ENCODE data around the gene CEP131. TPM values are rescaled to one million over a fixed set of nuclear protein-coding genes. Genes with fewer than 3 reads are reported as not detected.
A peak's percentile ranks its signal among the peaks of the same experiment; 100 is the strongest.
"Not testable (repeated sequence)": the region's sequence is repeated elsewhere in the genome, so short reads cannot be mapped to it uniquely, and the experiment has no call there.

Gene CEP131
- total RNA-seq, 1 experiment from 2014 or later = 5.1 TPM

DNA sequence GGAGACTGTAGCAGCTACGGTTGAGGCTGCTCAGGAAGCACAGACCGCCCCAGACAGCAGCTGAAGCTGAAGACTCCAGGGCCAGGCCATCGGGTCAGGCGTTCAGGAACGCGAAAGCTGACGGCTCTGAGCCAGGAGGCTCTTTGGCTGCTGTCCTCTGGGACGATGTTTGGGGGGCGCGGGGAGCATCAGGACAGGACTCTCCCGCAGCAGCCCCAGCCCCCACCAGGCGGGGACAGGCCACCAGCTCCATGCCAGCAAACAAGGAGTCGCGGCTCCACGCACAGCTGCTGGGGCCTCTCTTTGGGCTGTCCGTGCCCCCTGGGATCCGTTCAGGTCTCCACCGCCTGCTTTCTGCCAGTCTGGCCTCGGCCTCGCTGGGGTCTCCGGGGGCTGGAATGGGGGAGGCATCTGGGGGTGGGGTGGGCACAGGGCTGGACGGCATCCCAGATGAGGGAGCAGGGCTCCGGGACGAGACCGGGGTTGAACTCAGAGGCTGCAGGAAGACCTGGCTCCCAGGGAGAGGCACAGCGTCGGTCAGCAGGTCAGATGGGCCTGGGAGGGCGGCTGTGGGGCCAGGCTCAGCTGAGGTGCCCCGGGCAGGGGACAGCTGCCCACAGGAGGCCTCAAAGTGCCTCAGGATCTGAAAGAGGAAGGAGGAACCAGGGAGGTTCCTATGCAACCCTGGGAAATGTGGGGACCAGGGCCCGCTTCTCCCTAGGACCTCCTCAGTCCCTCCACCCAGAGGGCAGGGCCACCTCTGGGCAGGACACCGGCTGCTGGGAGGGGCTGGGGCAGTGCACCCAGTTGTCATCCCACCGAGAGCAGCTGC is 6.3 kb upstream of the CEP131 start:
- Histone ChIP-seq H3K79me2 (ENCODE audit: low read length) (no peaks in the 10 kb centered on the region), H4K20me1 (ENCODE audit: insufficient read depth, low read depth, low read length) (no peaks in the 10 kb centered on the region), H3K9ac (ENCODE audit: low read length) (no peak overlapping the region), H3K36me3 (ENCODE audit: insufficient read depth, low read length) (no peaks in the 10 kb centered on the region), H3K9me2 (replicated peaks; ENCODE audit: insufficient read depth, low read length) (no peaks in the 10 kb centered on the region), H2AFZ (ENCODE audit: low read length) (no peak overlapping the region), H3K4me1 (ENCODE audit: low read length) (no peaks in the 10 kb centered on the region), H3K4me2 (ENCODE audit: low read depth, low read length, poor library complexity, severe bottlenecking) (no peak overlapping the region), H3K27ac (ENCODE audit: low read length) (no peak overlapping the region), H3K4me3 (ENCODE audit: low read length) (no peak overlapping the region), H3K9me3 (ENCODE audit: low read length) (no peaks in the 10 kb centered on the region), H3K27me3 (ENCODE audit: low read length) (no peaks in the 10 kb centered on the region)
- DNase-seq = no peak

DNA sequence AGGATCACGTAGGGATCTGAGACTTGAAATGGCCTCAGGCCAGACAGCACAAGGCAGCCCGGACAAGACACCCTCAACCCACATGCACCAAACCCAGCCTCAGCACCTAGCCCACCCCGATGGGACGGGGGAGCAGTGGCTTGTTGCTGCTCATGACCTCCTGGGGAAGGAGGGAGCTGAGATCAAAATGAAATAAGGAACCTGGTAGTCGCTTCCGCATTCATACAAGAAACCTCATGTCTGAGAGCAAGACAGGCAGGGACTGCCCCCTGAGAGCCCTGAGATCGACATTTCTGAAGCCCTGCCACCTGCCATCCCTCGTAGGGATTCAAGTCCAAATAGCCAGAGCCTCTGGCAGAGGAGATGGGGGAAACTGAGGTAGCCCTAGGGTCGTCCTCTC is 5.7 kb upstream of the CEP131 start:
- Histone ChIP-seq H2AFZ (ENCODE audit: low read length) (no peak overlapping the region), H3K4me2 (ENCODE audit: low read depth, low read length, poor library complexity, severe bottlenecking) (no peak overlapping the region), H3K36me3 (ENCODE audit: insufficient read depth, low read length) (no peaks in the 10 kb centered on the region), H3K27me3 (ENCODE audit: low read length) (no peaks in the 10 kb centered on the region), H3K9ac (ENCODE audit: low read length) (no peak overlapping the region), H3K27ac (ENCODE audit: low read length) (no peak overlapping the region), H3K9me2 (replicated peaks; ENCODE audit: insufficient read depth, low read length) (no peaks in the 10 kb centered on the region), H3K4me3 (ENCODE audit: low read length) (no peak overlapping the region), H3K79me2 (ENCODE audit: low read length) (no peaks in the 10 kb centered on the region), H3K9me3 (ENCODE audit: low read length) (no peaks in the 10 kb centered on the region), H3K4me1 (ENCODE audit: low read length) (no peaks in the 10 kb centered on the region), H4K20me1 (ENCODE audit: insufficient read depth, low read depth, low read length) (no peaks in the 10 kb centered on the region)
- no peak for DNase-seq

DNA sequence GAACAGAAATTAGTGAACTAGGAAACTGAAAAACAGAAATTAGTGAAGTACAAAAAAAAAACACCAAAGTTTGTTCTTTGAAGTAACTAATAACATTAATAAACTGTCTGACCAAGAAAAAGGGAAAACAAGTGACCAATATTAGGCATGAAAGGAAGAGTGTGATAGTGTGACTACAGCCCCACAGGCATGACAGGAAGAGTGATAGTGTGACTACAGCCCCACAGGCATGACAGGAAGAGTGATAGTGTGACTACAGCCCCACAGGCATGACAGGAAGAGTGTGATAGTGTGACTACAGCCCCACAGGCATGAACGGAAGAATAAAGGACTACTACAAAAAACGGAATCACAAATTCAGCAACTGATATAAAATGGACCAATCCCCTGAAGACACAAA is 4.9 kb upstream of the CEP131 start:
- not testable (repeated sequence) for H3K27ac ChIP-seq (ENCODE audit: low read length); H3K9me3 ChIP-seq (ENCODE audit: low read length); DNase-seq; H3K79me2 ChIP-seq (ENCODE audit: low read length); H3K27me3 ChIP-seq (ENCODE audit: low read length); H3K4me2 ChIP-seq (ENCODE audit: low read depth, low read length, poor library complexity, severe bottlenecking); H3K9me2 ChIP-seq (replicated peaks; ENCODE audit: insufficient read depth, low read length); H2AFZ ChIP-seq (ENCODE audit: low read length); H3K36me3 ChIP-seq (ENCODE audit: insufficient read depth, low read length); H3K4me3 ChIP-seq (ENCODE audit: low read length); H3K9ac ChIP-seq (ENCODE audit: low read length); H4K20me1 ChIP-seq (ENCODE audit: insufficient read depth, low read depth, low read length); H3K4me1 ChIP-seq (ENCODE audit: low read length)

DNA sequence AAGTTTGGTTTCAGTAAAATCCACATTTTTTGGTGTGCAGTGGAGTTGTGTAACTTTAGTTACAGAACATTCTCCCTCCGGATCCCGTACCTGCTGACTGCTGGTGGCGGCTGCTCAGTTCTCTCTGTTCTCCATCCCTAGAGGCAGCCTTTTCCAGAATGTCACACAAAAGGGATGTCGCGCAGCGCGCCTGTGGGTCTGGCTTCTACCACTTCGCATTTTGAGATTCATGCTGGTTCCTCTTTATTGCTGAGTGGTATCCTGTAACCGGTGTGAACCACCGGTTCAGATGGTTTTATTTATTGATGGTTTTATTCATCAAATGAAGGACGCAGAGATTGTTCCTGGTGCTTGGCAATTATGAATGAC is 981 bp upstream of the CEP131 start:
- Histone ChIP-seq H3K79me2 (ENCODE audit: low read length) (peaks cover 4% of the 10 kb centered on the region; the same call in 1 of the 2 replicates), H3K4me2 (ENCODE audit: low read depth, low read length, poor library complexity, severe bottlenecking) (no peak overlapping the region), H3K4me3 (ENCODE audit: low read length) (no peak overlapping the region), H3K9me2 (replicated peaks; ENCODE audit: insufficient read depth, low read length) (no peaks in the 10 kb centered on the region), H4K20me1 (ENCODE audit: insufficient read depth, low read depth, low read length) (no peaks in the 10 kb centered on the region), H3K9me3 (ENCODE audit: low read length) (no peaks in the 10 kb centered on the region), H3K27ac (ENCODE audit: low read length) (no peak overlapping the region), H2AFZ (ENCODE audit: low read length) (no peak overlapping the region; the same call in 1 of the 2 replicates), H3K4me1 (ENCODE audit: low read length) (peaks cover 9% of the 10 kb centered on the region), H3K9ac (ENCODE audit: low read length) (no peak overlapping the region), H3K27me3 (ENCODE audit: low read length) (no peaks in the 10 kb centered on the region), H3K36me3 (ENCODE audit: insufficient read depth, low read length) (no peaks in the 10 kb centered on the region)
- DNase-seq = no peak

DNA sequence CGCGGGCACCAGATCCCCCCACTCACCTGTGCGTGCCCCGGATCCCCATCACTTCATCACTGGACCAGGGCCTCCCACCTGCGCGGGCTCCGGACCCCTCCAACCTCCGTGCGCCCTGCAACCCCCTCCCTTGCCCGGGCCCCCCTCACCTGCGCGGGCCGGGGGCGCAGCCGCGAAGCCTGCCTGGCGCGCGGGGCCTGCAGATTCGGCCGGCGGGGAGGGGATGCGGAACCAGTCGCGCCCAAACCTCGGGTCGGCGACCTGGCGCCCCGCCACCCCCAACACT is 202 bp downstream of the CEP131 start:
- H3K27ac ChIP-seq (ENCODE audit: low read length) = no peak overlapping the region
- H3K4me3 ChIP-seq (ENCODE audit: low read length) = peak overlapping the region; percentile 94
- H3K4me2 ChIP-seq (ENCODE audit: low read depth, low read length, poor library complexity, severe bottlenecking) = peak overlapping the region; percentile 92
- no peak for DNase-seq
- H3K36me3 ChIP-seq (ENCODE audit: insufficient read depth, low read length) = no peaks in the 10 kb centered on the region
- H3K27me3 ChIP-seq (ENCODE audit: low read length) = no peaks in the 10 kb centered on the region
- H3K9me3 ChIP-seq (ENCODE audit: low read length) = no peaks in the 10 kb centered on the region
- no peaks in the 10 kb centered on the region for H4K20me1 ChIP-seq (ENCODE audit: insufficient read depth, low read depth, low read length)
- H3K9me2 ChIP-seq (replicated peaks; ENCODE audit: insufficient read depth, low read length) = no peaks in the 10 kb centered on the region
- H3K4me1 ChIP-seq (ENCODE audit: low read length) = peaks cover 9% of the 10 kb centered on the region
- peak overlapping the region; percentile 93 for H2AFZ ChIP-seq (ENCODE audit: low read length)
- peak overlapping the region; percentile 81 for H3K9ac ChIP-seq (ENCODE audit: low read length)
- peaks cover 4% of the 10 kb centered on the region; the same call in 1 of the 2 replicates for H3K79me2 ChIP-seq (ENCODE audit: low read length)

DNA sequence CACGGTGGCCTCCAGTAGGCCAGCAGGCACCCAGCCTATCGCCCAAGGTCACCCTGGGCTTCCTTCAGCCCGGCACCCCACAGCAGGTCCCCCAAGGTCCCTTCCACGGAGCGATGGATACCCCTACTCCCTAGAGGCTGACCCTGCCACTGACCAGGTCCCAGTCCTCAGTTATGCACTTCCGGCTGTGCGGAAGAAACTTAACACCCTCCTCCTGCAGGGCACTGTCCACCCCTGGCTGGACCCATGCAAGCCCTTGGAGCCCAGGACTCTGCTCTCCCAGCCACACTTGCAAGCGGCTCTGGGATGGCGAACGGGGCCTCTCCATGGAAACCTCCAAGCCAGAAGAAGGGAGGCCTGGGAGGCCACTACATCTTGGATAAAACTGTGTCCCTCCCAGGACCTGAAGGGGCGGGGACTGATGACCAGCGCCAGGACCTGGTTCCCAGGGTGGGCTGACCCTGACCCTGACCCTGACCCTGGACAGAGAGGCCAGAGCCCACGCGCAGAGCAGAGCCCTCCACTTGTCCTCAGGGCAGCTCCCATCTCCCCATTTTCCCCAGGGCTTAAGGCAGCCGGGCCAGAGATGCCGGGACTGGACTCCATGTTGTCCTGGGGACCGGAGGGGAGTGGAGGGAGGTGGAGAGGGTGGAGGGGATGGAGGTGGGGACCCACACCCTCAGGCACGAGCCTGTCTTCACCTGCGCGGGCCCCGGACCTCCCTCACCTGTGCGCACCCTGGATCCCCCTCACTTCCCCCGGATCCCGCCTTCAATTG is 734 bp downstream of the CEP131 start:
- Histone ChIP-seq H3K27ac (ENCODE audit: low read length) (no peak overlapping the region), H3K9ac (ENCODE audit: low read length) (peak overlapping the region; percentile 81), H3K4me3 (ENCODE audit: low read length) (peak overlapping the region; percentile 94)

DNA sequence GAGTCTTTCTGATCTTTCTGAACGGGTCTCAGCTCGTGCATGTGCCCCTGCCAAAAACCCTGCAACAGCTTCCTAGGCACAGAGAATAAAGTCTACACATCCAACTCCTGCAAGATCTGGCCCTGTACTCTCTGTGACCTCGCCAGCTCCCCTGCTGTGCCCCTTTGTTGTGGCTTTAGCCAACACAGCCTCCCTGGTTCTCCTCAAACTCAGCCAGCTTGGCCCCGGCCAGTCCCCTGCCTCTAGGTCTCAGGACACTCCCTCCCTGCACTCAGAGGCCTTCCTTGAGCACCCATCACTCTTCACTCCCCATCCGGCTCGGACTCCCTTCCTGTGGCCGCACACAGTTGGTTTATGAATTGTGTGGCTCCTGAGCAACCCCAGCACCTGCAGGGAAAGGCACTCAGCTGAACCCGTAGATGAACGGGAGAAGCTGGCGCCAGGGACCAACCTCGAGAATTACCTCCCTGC is 1.4 kb downstream of the CEP131 start:
- Histone ChIP-seq H3K4me3 (ENCODE audit: low read length) (peak overlapping the region; percentile 94; the same call in 1 of the 2 replicates), H3K36me3 (ENCODE audit: insufficient read depth, low read length) (no peaks in the 10 kb centered on the region), H3K27ac (ENCODE audit: low read length) (no peak overlapping the region), H2AFZ (ENCODE audit: low read length) (no peak overlapping the region), H3K9ac (ENCODE audit: low read length) (peak overlapping the region; percentile 81; the same call in 1 of the 2 replicates), H3K9me2 (replicated peaks; ENCODE audit: insufficient read depth, low read length) (no peaks in the 10 kb centered on the region), H3K9me3 (ENCODE audit: low read length) (no peaks in the 10 kb centered on the region), H3K4me1 (ENCODE audit: low read length) (peaks cover 9% of the 10 kb centered on the region), H4K20me1 (ENCODE audit: insufficient read depth, low read depth, low read length) (no peaks in the 10 kb centered on the region), H3K79me2 (ENCODE audit: low read length) (peaks cover 4% of the 10 kb centered on the region; the same call in 1 of the 2 replicates), H3K4me2 (ENCODE audit: low read depth, low read length, poor library complexity, severe bottlenecking) (peak overlapping the region; percentile 92), H3K27me3 (ENCODE audit: low read length) (no peaks in the 10 kb centered on the region)
- DNase-seq = no peak

More for the DNA sequence above, 734 bp downstream of the CEP131 start:
- DNase-seq = no peak
- no peaks in the 10 kb centered on the region for H3K27me3 ChIP-seq (ENCODE audit: low read length)
- H3K9me3 ChIP-seq (ENCODE audit: low read length) = no peaks in the 10 kb centered on the region
- H3K36me3 ChIP-seq (ENCODE audit: insufficient read depth, low read length) = no peaks in the 10 kb centered on the region
- peak overlapping the region; percentile 93; the same call in 1 of the 2 replicates for H2AFZ ChIP-seq (ENCODE audit: low read length)
- no peaks in the 10 kb centered on the region for H3K9me2 ChIP-seq (replicated peaks; ENCODE audit: insufficient read depth, low read length)
- peaks cover 9% of the 10 kb centered on the region for H3K4me1 ChIP-seq (ENCODE audit: low read length)
- H3K79me2 ChIP-seq (ENCODE audit: low read length) = peaks cover 4% of the 10 kb centered on the region; the same call in 1 of the 2 replicates
- no peaks in the 10 kb centered on the region for H4K20me1 ChIP-seq (ENCODE audit: insufficient read depth, low read depth, low read length)
- H3K4me2 ChIP-seq (ENCODE audit: low read depth, low read length, poor library complexity, severe bottlenecking) = peak overlapping the region; percentile 92

DNA sequence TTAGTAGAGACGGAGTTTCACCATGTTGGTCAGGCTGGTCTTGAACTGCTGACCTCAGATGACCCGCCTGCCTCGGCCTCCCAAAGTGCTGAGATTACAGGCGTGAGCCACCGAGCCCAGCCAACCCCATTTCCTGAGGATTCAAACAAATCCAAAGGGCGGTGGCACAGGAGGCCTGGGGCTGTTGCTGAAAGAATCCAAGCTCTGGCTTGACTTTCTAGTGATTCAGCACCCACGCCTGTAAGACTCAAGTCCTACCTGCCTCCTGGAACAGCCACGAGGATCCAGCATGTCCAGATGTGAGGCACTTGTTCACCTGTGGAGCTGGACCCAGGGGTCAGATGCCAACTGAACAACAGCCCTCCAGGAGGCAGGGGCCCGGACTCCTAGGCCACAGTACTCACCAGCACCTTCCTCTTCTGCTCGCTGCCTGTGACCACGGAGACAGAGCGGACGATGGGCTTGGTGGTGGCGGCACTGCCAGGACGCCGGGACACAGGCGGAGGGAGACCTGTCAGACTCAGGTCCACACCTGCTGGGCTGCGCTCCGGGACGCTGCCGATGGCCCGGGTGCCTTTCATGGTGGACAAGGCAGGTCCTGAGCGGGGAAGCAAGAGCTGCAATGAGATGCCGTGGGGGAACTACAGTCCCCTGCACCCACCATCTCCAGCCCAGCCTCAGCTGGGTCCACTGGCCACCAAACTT is 3.1 kb downstream of the CEP131 start:
- Histone ChIP-seq H3K79me2 (ENCODE audit: low read length) (peaks cover 4% of the 10 kb centered on the region; the same call in 1 of the 2 replicates), H4K20me1 (ENCODE audit: insufficient read depth, low read depth, low read length) (no peaks in the 10 kb centered on the region), H3K36me3 (ENCODE audit: insufficient read depth, low read length) (no peaks in the 10 kb centered on the region), H3K27ac (ENCODE audit: low read length) (no peak overlapping the region), H3K4me2 (ENCODE audit: low read depth, low read length, poor library complexity, severe bottlenecking) (no peak overlapping the region), H3K9me3 (ENCODE audit: low read length) (no peaks in the 10 kb centered on the region), H3K4me1 (ENCODE audit: low read length) (peaks cover 9% of the 10 kb centered on the region), H3K9ac (ENCODE audit: low read length) (no peak overlapping the region), H3K9me2 (replicated peaks; ENCODE audit: insufficient read depth, low read length) (no peaks in the 10 kb centered on the region), H3K4me3 (ENCODE audit: low read length) (no peak overlapping the region), H3K27me3 (ENCODE audit: low read length) (no peaks in the 10 kb centered on the region), H2AFZ (ENCODE audit: low read length) (no peak overlapping the region)
- DNase-seq = no peak
